A673 (cell line): ENCODE results near the gene AVP. TPM values are rescaled to one million over a fixed set of nuclear protein-coding genes. Genes with fewer than 3 reads are reported as not detected.

Source experiments
- BruUV-seq: library from RNA; stranded (reverse); fragments of 400-500 nt; replicated peaks from 2 replicates; lab custom pipeline; 2021; lab: Mats Ljungman, UMichigan
- CTCF ChIA-PET: fragments of 300-600 bp; sonication (Branson Sonifier 250); formaldehyde crosslinking; loops from one replicate; lab custom pipeline; 2022; ENCODE audit warnings: antibody characterized with exemption; lab: Charles Lee
- POLR2A ChIA-PET: fragments of 300-600 bp; sonication (Branson Sonifier 250); formaldehyde crosslinking; loops from one replicate; lab custom pipeline; 2022; ENCODE audit warnings: antibody characterized with exemption; ENCODE audit not compliant: low non-redundant PET; lab: Charles Lee
- DNase-seq: peaks from one replicate; pipeline ENCODE4 v3.0.0-alpha.2; 2015; ENCODE audit warnings: low spot score
- H3K27ac ChIP-seq: fragments of 200-600 bp; sonication (generic); 2 replicates; pipeline ENCODE4 v1.5.1; 2016; ENCODE audit warnings: mixed run types, low read depth, mild to moderate bottlenecking, mixed read lengths, antibody characterized with exemption, low read length; ENCODE audit not compliant: poor library complexity, severe bottlenecking
- H3K27me3 ChIP-seq: fragments of 200-600 bp; sonication (generic); replicated peaks from 2 replicates; pipeline ENCODE4 v1.6.1; 2017; ENCODE audit warnings: mixed run types, low read depth, mild to moderate bottlenecking, mixed read lengths, antibody characterized with exemption, low read length; ENCODE audit not compliant: insufficient read depth, poor library complexity
- H3K36me3 ChIP-seq: fragments of 200-600 bp; sonication (generic); 2 replicates; pipeline ENCODE4 v1.6.1; 2016; ENCODE audit warnings: mixed run types, mild to moderate bottlenecking, mixed read lengths, antibody characterized with exemption, low read length; ENCODE audit not compliant: insufficient read depth, poor library complexity, severe bottlenecking
- H3K4me1 ChIP-seq: fragments of 200-600 bp; sonication (generic); 2 replicates; pipeline ENCODE4 v1.6.1; 2017; ENCODE audit warnings: mixed run types, mild to moderate bottlenecking, mixed read lengths, antibody characterized with exemption, low read length; ENCODE audit not compliant: insufficient read depth, poor library complexity, severe bottlenecking
- H3K4me3 ChIP-seq: fragments of 200-600 bp; sonication (generic); 2 replicates; pipeline ENCODE4 v1.5.1; 2016; ENCODE audit warnings: low read depth, mixed run types, mild to moderate bottlenecking, mixed read lengths, low read length; ENCODE audit not compliant: poor library complexity, severe bottlenecking
- H3K9me3 ChIP-seq: fragments of 200-600 bp; sonication (generic); 2 replicates; pipeline ENCODE4 v1.6.1; 2016; ENCODE audit warnings: mixed run types, low read depth, mild to moderate bottlenecking, mixed read lengths, antibody characterized with exemption, low read length; ENCODE audit not compliant: poor library complexity, severe bottlenecking
- EZH2 ChIP-seq: fragments of 200-600 bp; sonication (generic); IDR thresholded peaks from 2 replicates; pipeline ENCODE4 v1.6.1; 2017; ENCODE audit warnings: borderline replicate concordance, low read depth, mild to moderate bottlenecking, mixed read lengths, antibody characterized with exemption, low read length; ENCODE audit not compliant: poor library complexity, severe bottlenecking
- intact Hi-C: fragments of 100-400 bp; cut with micrococcal nuclease; formaldehyde crosslinking; loops from one replicate; pipeline ENCODE4 v1.10.0; 2022; ENCODE audit not compliant: unreplicated experiment
- total RNA-seq: library from RNA; stranded (reverse); gene quantifications from 2 replicates; pipeline ENCODE4 v1.2.3, GENCODE V29; 2021
- TF ChIP-seq, protein P1 (sequence below): fragments of 300-800, 200-600 bp; sonication (generic); conservative IDR thresholded peaks from 2 replicates; pipeline ENCODE4 v1.5.1; 2017; ENCODE audit warnings: low read depth, mild to moderate bottlenecking, antibody characterized with exemption, low read length, moderate library complexity, mixed read lengths

The AVP gene
- total RNA-seq, 1 experiment from 2014 or later = not detected

DNA sequence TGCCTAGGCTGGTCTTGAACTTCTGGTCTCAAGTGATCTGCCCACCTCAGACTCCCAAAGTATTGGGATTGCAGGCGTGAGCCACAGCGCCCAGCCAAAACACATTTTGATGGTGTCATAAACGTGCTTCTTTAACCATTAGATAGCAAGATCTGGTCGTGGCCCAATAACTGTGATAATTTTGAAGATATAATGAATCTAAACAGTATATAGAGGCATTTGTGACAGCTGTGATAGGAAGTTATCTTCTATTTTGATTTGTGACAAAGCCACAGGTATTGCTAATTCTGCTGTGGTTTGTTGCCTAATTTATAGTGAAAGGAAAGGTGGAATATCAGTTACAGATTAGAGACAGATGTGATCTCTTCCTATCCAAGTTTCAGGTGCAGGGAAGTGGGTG, 13.8 kb downstream of the AVP start:
- no peaks in the 10 kb centered on the region for H3K9me3 ChIP-seq
- intact Hi-C loops = no loop called here
- H3K4me3 ChIP-seq = no peak overlapping the region
- ChIA-PET POLR2A (no interaction called here), CTCF (no interaction called here)
- H3K27ac ChIP-seq = no peak overlapping the region
- H3K27me3 ChIP-seq = peaks cover 10% of the 10 kb centered on the region
- no TSS peak for BruUV-seq
- H3K4me1 ChIP-seq = no peaks in the 10 kb centered on the region
- TF ChIP-seq, protein P1, sequence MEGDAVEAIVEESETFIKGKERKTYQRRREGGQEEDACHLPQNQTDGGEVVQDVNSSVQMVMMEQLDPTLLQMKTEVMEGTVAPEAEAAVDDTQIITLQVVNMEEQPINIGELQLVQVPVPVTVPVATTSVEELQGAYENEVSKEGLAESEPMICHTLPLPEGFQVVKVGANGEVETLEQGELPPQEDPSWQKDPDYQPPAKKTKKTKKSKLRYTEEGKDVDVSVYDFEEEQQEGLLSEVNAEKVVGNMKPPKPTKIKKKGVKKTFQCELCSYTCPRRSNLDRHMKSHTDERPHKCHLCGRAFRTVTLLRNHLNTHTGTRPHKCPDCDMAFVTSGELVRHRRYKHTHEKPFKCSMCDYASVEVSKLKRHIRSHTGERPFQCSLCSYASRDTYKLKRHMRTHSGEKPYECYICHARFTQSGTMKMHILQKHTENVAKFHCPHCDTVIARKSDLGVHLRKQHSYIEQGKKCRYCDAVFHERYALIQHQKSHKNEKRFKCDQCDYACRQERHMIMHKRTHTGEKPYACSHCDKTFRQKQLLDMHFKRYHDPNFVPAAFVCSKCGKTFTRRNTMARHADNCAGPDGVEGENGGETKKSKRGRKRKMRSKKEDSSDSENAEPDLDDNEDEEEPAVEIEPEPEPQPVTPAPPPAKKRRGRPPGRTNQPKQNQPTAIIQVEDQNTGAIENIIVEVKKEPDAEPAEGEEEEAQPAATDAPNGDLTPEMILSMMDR = no peak
- TF ChIP-seq EZH2 = no peak
- DNase-seq = no peak
- no peaks in the 10 kb centered on the region for H3K36me3 ChIP-seq

GRCh38 chr20:3068986-3069900, 15.3 kb downstream of the AVP start:
- BruUV-seq = no TSS peak
- DNase-seq = no peak

DNA sequence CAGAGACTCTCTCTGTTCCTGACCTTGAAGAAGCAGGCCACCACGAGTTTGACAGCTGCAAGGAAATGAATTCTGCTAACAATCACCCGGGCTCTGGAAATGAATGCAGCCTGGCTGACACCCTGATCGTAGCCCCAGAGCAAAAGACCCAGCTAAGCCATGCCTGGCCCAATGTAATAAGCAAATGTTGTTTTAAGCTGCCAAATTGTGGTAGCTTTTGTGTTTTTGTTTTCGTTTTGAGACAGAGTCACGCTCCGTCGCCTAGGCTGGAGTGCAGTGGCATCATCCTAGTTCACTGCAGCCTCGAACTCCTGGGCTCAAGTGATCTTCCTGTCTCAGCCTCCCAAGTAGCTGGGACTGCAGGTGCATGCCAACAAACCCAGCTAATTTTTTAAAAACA, 16.4 kb downstream of the AVP start:
- TF ChIP-seq, protein P1 = no peak
- no TSS peak for BruUV-seq
- H3K4me3 ChIP-seq = no peak overlapping the region
- intact Hi-C loops = no loop called here
- no peak overlapping the region for H3K27ac ChIP-seq
- no peaks in the 10 kb centered on the region for H3K36me3 ChIP-seq
- peaks cover 10% of the 10 kb centered on the region for H3K27me3 ChIP-seq
- no peaks in the 10 kb centered on the region for H3K4me1 ChIP-seq
- ChIA-PET CTCF (no interaction called here), POLR2A (no interaction called here)
- no peaks in the 10 kb centered on the region for H3K9me3 ChIP-seq
- DNase-seq = no peak

More at GRCh38 chr20:3068986-3069900, 15.3 kb downstream of the AVP start:
- H3K4me1 ChIP-seq = no peaks in the 10 kb centered on the region
- no peaks in the 10 kb centered on the region for H3K36me3 ChIP-seq
- no peaks in the 10 kb centered on the region for H3K9me3 ChIP-seq
- TF ChIP-seq, protein P1 = 0 out of 2 replicates have a peak, but pooled peaks have one; percentile 13
- no peak for TF ChIP-seq EZH2
- ChIA-PET POLR2A (no interaction called here), CTCF (no interaction called here)
- no peak overlapping the region for H3K4me3 ChIP-seq
- intact Hi-C loops = no loop called here
- H3K27ac ChIP-seq = no peak overlapping the region
- peaks cover 10% of the 10 kb centered on the region for H3K27me3 ChIP-seq
